ENCODE measurements around the gene CRAMP1. TPM values are rescaled to one million over a fixed set of nuclear protein-coding genes. Genes with fewer than 3 reads are reported as not detected.
"Not testable (repeated sequence)": the region's sequence is repeated elsewhere in the genome, so short reads cannot be mapped to it uniquely, and the experiment has no call there.

The CRAMP1 gene
- total RNA-seq, 2 donors from 2014 or later: 16.5 to 19.5 TPM

DNA sequence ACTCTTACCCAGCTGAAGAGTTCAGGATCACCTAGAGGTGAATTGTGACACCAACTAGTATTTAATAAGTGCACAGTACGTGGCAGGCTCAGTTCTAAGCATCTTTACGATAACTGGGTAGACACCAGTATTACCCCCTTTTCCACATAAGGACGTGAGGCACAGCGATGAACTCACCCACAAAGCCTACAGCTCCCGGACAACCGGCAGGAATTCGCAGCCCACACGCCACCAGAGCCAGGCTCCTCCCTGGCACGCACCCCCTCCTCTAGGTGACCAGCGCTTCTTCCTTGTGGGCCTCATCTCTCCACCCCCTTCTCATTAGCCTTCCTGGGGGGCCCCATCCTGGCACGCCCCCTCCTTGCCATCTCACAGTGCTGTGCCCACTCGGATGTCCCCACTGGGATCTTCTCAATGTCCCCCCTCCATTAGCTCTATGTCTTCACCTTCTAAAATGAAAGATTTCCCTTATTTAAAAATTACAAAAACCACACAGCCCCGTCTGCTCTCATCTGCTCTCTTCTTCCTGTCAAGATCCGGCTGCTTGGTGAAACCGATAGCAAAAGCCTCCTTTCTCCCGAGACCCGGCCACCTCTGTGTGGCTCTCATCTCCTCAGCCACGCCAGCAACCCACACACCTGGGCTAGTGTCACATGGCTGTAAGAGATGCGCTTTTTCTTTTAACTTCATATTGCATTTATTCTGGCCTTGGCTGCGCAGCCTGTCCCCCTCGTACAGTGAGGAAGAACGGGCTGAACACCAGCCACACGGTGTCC is 21.0 kb upstream of the CRAMP1 start:
- ATAC-seq (no peak), DNase-seq (ENCODE audit: low spot score in 2 of 2) (no peak)
- no peaks in the 10 kb centered on the region for H3K9me3 Mint-ChIP-seq
- H3K27ac Mint-ChIP-seq: peak overlapping the region in 1 of 2 donors; percentile 61
- H3K36me3 Mint-ChIP-seq: no peaks in the 10 kb centered on the region

DNA sequence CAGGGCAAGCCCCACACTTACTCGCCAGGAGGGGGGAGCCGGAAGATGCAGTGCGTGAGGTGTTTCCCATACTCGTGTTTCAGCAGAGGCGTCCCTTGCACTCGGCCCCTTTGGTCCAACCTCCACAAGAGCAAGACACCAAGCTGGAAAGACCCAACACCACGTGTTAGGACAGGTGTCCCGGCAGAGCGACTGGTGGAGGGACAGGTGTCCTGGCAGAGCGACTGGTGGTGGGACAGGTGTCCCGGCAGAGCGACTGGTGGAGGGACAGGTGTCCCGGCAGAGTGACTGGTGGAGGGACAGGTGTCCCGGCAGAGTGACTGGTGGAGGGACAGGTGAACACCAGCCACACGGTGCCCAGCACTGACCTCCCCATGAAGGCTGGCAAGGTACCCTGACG is 19.7 kb upstream of the CRAMP1 start:
- Mint-ChIP-seq H3K36me3 (no peaks in the 10 kb centered on the region), H3K27ac (no peak overlapping the region), H3K9me3 (no peaks in the 10 kb centered on the region)
- no peak for DNase-seq (ENCODE audit: low spot score in 2 of 2)
- no peak for ATAC-seq

DNA sequence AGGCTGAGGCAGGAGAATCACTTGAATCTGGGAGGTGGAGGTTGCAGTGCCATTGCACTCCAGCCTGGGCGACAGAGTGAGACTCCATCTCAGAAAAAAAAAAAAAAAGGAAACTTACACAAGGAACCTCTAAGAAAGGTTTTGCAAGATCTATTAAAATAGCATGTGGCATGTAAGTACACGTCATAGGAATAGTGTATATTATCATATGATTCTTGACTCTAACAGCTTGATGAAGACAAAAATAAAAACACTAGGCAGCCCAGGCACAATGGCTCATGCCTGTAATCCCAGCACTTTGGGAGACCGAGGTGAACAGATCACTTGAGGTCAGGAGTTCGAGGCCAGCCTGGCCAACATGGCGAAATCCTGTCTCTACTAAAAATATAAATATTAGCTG is 16.6 kb upstream of the CRAMP1 start:
- H3K36me3 Mint-ChIP-seq; H3K9me3 Mint-ChIP-seq; H3K27ac Mint-ChIP-seq; DNase-seq (ENCODE audit: low spot score in 2 of 2); ATAC-seq: not testable (repeated sequence)

DNA sequence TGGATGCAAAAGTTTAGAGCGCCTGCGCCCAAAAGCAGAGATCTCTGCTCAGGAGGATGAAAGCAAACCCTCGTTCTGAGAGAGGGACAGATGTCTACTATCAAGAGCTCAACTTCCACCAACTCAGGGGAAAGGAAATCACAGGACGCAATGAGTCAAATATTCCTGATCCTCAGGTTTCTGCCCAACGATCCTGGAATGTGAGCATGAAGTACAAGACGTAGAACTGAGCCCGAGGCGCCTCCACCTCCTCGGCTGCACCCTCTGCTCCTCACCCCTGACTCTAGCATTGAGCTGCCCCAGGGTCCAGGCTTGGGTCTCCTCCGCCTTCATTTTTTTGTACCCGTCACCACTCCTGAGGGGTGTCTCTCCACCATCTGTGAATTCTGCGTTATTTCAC is 15.6 kb upstream of the CRAMP1 start:
- Mint-ChIP-seq H3K27ac (no peak overlapping the region), H3K9me3 (no peaks in the 10 kb centered on the region), H3K36me3 (no peaks in the 10 kb centered on the region)
- DNase-seq (ENCODE audit: low spot score in 2 of 2): no peak
- ATAC-seq: no peak

DNA sequence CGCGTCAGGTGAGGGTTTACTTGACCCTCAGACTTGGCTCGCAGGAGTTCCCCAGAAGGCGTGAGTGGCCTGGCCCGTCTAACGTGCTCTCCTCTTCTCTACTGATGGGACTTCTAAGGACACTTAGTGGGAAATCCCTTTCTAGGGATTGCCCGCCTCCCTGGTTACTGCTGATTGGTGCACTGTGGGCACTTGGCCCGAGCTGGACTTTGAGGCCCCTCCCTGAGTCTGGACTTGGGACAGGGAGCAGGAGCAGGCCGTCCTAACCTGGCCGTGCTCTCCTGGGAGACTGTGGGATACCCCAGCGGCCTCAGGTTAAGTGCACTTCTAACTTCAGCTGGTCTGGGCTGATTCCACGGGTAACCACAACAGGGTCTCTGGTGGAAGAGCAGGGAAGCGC is 15.0 kb upstream of the CRAMP1 start:
- no peak for DNase-seq (ENCODE audit: low spot score in 2 of 2)
- Mint-ChIP-seq H3K36me3 (no peaks in the 10 kb centered on the region), H3K27ac (no peak overlapping the region), H3K9me3 (no peaks in the 10 kb centered on the region)
- no peak for ATAC-seq

DNA sequence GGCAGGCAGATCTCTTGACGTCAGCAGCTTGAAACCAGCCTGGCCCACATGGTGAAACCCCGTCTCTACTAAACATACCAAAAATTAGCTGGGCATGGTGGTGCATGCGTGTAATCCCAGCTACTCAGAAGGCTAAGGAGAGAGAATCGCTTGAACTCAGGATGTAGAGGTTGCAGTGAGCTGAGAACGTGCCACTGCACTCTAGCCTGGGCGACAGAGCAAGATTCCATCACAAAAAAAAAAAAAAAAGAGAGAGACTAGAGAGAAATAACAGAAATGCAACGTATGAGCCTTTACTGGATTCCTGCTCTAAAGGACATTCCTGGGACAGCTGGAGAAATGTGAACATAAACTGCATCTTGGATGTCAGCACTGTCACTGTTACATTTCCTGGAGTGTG is 11.1 kb upstream of the CRAMP1 start:
- H3K36me3 Mint-ChIP-seq: no peaks in the 10 kb centered on the region
- DNase-seq (ENCODE audit: low spot score in 2 of 2): no peak
- no peak overlapping the region for H3K27ac Mint-ChIP-seq
- H3K9me3 Mint-ChIP-seq: no peaks in the 10 kb centered on the region
- no peak for ATAC-seq

DNA sequence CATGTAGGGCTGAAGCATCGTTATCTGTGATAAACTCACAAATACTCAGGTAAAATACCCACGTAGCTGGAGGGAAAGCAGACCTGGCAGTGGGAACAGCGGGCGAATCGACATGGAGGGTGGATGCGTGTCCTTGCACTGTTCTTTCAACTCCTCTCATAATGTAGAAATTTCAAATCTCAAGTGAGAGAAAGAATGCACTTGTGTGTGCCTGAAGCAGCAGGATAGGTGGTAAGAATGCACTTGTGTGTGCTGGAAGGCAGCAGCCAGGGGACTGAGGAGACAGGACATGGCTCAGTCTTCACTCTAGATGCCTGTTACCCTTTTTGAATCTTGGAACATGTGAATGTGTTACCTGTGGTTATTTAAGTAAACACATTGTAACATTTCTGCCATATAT is 10.7 kb upstream of the CRAMP1 start:
- no peak for ATAC-seq
- no peaks in the 10 kb centered on the region for H3K36me3 Mint-ChIP-seq
- H3K27ac Mint-ChIP-seq: no peak overlapping the region
- H3K9me3 Mint-ChIP-seq: no peaks in the 10 kb centered on the region
- DNase-seq (ENCODE audit: low spot score in 2 of 2): no peak

DNA sequence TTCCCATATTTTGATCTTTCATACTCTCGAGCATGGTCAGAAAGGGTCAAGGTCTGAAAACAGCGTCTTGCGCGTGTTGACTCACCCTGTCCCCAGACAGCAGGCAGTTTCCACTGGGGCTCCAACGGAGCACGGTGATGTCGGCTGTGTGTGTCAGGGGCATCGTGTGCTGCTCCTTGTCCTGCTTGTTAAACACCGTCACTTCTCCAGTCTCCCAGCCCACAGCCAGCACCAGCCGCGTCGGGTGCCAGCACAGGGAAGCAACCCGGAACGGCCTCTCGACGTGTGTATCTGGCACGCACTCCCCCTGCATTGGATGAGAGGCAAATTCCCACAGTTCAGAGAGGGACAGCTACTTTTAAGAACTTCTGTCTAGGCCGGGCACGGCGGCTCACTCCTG is 9.9 kb upstream of the CRAMP1 start:
- Mint-ChIP-seq H3K27ac (peak overlapping the region in 1 of 2 donors; percentile 60), H3K36me3 (no peaks in the 10 kb centered on the region), H3K9me3 (no peaks in the 10 kb centered on the region)
- ATAC-seq (no peak), DNase-seq (ENCODE audit: low spot score in 2 of 2) (no peak)

DNA sequence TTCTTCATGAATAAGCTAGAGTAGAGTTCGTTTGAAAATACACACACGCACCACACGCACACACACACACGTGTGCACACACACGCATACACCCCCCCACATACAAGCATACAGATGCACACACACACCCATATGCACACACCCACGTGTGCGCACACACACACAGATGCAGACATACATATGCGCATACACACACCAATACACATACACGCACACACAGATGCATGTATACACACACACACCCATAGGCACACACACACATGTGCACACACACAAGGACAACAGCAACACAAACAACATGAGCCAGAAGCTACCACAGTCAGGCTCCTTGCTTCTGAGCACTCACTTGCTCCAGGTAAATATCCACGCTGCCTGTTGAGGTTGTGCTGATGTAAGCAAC is 5.4 kb upstream of the CRAMP1 start:
- ATAC-seq (no peak), DNase-seq (ENCODE audit: low spot score in 2 of 2) (no peak)
- no peak overlapping the region for H3K27ac Mint-ChIP-seq
- no peaks in the 10 kb centered on the region for H3K9me3 Mint-ChIP-seq
- H3K36me3 Mint-ChIP-seq: peaks cover 0 to 2% of the 10 kb centered on the region in 2 donors

DNA sequence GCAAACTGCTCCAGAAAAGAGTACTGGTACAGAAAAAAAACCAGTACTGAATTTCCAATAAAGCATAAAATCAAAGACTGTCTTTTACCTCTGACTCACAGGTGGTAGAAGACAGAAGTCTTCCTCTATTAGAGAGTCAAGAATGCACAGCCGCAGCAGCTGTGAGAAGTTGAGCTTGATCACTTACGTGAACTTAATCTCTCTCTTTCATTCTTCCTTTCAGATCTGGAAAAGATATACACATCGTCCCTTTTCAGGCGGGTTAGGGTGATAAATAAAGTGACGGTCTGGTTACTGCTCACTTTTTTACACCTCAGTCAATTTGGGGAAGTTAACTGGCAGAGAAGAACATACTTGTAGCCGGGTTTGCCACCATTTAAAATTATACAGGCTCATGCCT is 4.2 kb upstream of the CRAMP1 start:
- Mint-ChIP-seq H3K9me3 (no peaks in the 10 kb centered on the region), H3K36me3 (peaks cover 2 to 9% of the 10 kb centered on the region in 2 donors), H3K27ac (peak overlapping the region in 1 of 2 donors; percentile 14)
- ATAC-seq (no peak), DNase-seq (ENCODE audit: low spot score in 2 of 2) (no peak)

DNA sequence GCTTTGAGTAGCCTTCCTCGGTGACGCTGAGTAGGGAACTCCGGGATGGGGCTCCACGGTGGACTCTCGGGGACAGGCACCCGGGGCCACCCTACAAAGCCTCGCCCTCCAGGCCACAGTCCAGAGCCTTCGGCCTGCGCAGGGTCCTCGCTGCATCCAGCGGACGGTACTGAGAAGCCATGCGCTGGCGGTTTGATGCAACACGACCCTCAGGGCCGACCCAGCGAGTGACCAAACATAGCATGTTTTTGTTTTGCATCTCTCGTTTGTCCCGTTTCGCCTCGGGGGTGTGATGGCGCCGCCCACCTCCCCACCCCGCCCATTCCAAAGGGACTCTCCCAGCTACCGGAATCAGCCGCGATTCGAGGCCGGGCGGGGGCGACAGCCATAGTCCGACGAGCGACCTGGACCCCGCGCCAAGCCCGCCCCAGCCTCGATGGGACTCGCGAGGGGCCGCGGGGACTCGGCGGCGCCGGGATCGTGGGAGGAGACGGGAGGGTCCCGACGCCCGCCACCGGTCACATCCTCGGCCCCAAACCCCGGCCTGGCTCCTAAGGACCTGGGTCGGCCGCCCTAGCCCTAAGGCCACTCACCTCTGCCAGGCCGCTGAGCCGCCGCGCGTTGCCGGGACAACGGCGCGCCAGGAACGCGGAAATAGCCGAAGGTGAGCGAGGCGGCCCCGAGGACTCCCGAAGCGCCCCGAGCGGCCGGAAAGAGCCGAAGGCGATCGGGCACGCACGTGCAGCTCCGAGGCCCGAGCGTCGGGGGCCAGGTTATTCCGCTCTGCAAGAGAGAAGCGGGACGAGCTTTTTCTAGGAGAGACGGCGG is 1.9 kb upstream of the CRAMP1 start:
- Mint-ChIP-seq H3K9me3 (no peaks in the 10 kb centered on the region), H3K36me3 (peaks cover 9 to 20% of the 10 kb centered on the region in 2 donors), H3K27ac (peak overlapping the region; percentile 50 to 92)
- ATAC-seq (peak; percentile 36 to 54), DNase-seq (ENCODE audit: low spot score in 2 of 2) (peak; percentile 90 to 95)

DNA sequence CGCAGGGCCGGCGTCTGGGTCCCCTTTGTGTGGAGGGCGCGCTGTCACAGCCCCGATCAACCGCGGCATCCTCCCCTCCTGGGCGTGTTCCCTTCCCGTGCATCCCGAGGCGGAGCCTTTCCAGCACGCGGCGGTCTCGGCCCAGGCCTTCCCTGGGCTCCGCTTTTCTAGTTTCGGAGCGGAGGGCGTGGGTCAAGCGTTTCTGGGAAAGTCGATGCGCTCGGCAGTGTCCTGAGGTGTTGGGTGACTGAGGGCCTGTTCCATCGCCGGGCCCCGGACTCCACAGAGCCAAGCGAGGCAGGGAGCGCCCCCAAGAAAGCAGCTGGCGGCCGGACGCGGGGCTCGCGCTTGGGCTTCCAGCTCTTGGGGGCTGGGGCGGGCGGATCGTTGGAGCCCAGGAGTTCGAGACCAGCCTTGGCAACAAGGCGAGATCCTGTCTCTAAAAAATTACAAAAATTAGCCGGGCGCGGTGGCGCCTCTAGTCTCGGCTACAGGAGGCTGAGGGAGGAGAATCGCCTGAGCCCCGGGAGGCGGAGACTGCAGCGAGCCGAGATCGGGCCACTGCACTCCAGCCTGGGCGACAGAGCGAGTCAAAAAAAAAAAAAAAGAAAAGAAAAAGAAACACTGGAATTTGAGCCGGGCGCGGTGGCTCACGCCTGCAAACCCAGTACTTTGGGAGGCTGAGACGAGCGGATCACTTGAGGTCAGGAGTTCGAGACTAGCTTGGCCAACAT is 1.1 kb upstream of the CRAMP1 start:
- no peak for ATAC-seq
- Mint-ChIP-seq H3K27ac (peak overlapping the region; percentile 92 to 97), H3K36me3 (peaks cover 9 to 26% of the 10 kb centered on the region in 2 donors), H3K9me3 (no peaks in the 10 kb centered on the region)
- no peak for DNase-seq (ENCODE audit: low spot score in 2 of 2)

DNA sequence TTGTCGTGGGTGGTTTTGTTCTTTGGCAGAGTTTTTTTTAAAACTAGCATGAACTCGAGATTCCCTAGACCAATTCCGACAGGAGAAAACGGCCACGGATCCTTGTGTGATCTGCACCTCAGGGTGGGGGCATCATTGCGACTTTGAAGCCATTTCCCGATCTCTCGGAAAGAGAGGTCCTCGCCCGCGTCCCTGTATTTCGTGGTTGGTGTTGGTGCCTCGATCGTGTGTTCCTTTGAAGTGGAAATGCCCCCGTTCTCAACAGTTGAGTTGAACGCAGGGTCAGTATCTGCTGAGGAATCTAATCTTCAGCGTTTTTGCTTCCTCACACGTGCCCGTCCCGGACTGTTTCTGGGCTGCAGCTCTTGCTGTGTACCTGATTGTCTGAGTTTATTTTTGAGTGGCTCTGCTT is 1.1 kb downstream of the CRAMP1 start:
- DNase-seq (ENCODE audit: low spot score in 2 of 2) (peak in 1 of 2 donors; percentile 10), ATAC-seq (no peak)
- Mint-ChIP-seq H3K27ac (peak overlapping the region; percentile 83 to 92), H3K36me3 (peaks cover 9 to 26% of the 10 kb centered on the region in 2 donors), H3K9me3 (no peaks in the 10 kb centered on the region)

DNA sequence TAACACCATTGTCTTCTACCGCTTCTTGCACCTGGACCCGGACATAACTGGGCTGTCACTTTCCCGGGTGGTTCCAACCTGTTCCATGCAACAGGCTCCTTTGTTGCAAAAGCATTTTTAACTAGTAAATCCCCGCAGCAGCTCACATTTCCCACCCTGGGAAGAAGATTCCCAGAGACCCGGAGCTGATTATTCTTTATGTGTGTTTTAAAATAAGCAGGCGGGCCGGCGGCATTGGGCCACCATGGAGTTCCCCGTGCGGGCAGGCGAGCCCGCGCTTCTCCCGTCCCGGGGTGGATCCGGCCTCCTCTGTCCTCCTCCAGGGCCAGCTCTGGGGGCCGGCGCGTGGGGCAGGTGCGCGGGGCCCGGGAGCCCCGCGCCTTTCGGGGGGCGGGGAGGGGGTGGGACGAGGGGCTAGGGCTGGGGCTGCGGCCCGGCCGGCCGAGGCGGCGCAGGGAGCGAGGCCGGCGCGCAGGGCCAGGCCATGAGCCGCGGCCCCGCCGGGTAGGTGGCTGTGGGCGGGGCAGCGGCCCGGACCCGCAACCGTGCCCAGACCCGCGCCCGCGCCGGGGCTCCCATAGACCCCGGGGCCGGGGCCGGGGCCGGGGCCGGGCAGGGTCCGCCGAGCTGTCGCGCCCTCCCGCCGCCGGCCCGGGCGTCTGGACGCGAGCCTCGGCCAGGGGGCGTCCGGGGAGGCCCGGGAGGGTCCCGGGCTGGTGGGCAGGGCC is 1.7 kb downstream of the CRAMP1 start:
- peaks cover 9 to 26% of the 10 kb centered on the region in 2 donors for H3K36me3 Mint-ChIP-seq
- peak in 1 of 2 donors; percentile 23 for DNase-seq (ENCODE audit: low spot score in 2 of 2)
- peak overlapping the region; percentile 83 to 92 for H3K27ac Mint-ChIP-seq
- no peaks in the 10 kb centered on the region for H3K9me3 Mint-ChIP-seq
- ATAC-seq: no peak

DNA sequence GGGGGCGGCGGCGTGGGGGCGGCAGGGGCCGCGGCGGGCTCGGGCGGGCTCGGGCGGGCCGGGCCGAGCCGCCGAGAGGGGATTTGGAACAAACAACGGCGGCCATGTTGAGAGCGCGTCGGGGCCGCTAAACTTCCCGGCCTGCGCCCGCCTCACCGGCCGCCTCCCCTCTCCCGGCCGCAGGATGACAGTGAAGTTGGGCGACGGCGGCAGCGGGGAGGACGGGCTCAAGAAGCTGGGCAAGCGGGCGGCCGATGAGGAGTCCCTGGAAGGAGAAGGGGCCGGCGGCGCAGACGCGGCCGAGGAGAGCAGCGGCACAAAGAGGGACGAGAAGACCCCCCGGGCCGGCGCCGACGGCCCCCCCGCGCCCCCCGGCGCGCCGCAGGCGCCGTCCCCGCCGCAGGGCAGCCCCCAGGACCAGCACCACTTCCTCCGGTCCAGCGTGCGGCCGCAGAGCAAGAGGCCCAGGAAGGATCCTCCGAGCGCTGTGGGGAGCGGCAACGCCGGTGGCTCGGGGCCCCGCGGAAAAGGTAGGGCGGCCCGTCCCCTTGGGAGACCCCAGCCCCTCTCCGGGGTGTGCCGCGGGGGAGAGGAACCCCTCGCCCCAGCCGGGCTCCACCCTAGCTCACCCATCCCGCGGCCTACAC is 2.4 kb downstream of the CRAMP1 start:
- peak in 1 of 2 donors; percentile 27 for DNase-seq (ENCODE audit: low spot score in 2 of 2)
- peaks cover 9 to 26% of the 10 kb centered on the region in 2 donors for H3K36me3 Mint-ChIP-seq
- H3K27ac Mint-ChIP-seq: no peak overlapping the region
- H3K9me3 Mint-ChIP-seq: no peaks in the 10 kb centered on the region
- ATAC-seq: no peak

DNA sequence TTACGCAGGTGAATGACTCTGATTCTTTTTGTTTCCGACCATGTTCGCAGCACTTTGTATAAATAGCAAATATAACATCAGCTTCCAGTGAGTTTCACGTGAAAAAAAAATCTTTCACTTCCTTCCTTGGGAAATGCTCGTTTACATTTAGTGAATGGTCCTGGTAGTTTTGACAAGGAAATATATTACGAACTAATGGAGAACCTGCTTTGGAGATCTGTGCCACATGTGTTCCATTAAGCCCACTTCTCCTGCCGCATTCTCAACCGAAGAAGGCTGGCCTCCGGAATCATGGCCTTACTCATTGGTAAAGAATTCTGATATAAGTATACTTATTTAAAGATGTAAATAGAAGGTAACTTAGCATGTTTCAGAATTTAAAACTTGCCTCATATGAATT is 3.6 kb downstream of the CRAMP1 start:
- peaks cover 9 to 26% of the 10 kb centered on the region in 2 donors for H3K36me3 Mint-ChIP-seq
- DNase-seq (ENCODE audit: low spot score in 2 of 2) (no peak), ATAC-seq (no peak)
- no peaks in the 10 kb centered on the region for H3K9me3 Mint-ChIP-seq
- peak overlapping the region in 1 of 2 donors; percentile 89 for H3K27ac Mint-ChIP-seq
